ENCODE data around the gene KIF3B.
"Not testable (repeated sequence)": the region's sequence is repeated elsewhere in the genome, so short reads cannot be mapped to it uniquely, and the experiment has no call there.

The KIF3B gene

GRCh38 chr20:32348207-32348606, 70.8 kb downstream of the KIF3B start:
- no peak for TF ChIP-seq CTCF (IDR thresholded peaks at IDR 0.05; ENCODE audit: low read depth, low read length, missing control alignments)
- H3K4me3 ChIP-seq (replicated peaks; ENCODE audit: low read depth, low read length): no peak overlapping the region
- no peak for DNase-seq (ENCODE audit: extremely low read depth, low read depth)

GRCh38 chr20:32350421-32350820, 73.0 kb downstream of the KIF3B start:
- H3K4me3 ChIP-seq (replicated peaks; ENCODE audit: low read depth, low read length): no peak overlapping the region
- no peak for DNase-seq (ENCODE audit: extremely low read depth, low read depth)
- TF ChIP-seq CTCF (IDR thresholded peaks at IDR 0.05; ENCODE audit: low read depth, low read length, missing control alignments): no peak

- DNase-seq (ENCODE audit: extremely low read depth, low read depth): no peak
- no peak for TF ChIP-seq CTCF (IDR thresholded peaks at IDR 0.05; ENCODE audit: low read depth, low read length, missing control alignments)
- H3K4me3 ChIP-seq (replicated peaks; ENCODE audit: low read depth, low read length): no peak overlapping the region
These were observed 74.8 kb downstream of the KIF3B start for GRCh38 chr20:32352121-32352720.

GRCh38 chr20:32353848-32354496, 76.5 kb downstream of the KIF3B start:
- no peak for DNase-seq (ENCODE audit: extremely low read depth, low read depth)
- no peak for TF ChIP-seq CTCF (IDR thresholded peaks at IDR 0.05; ENCODE audit: low read depth, low read length, missing control alignments)
- no peak overlapping the region for H3K4me3 ChIP-seq (replicated peaks; ENCODE audit: low read depth, low read length)

- no peak for TF ChIP-seq CTCF (IDR thresholded peaks at IDR 0.05; ENCODE audit: low read depth, low read length, missing control alignments)
- no peak for DNase-seq (ENCODE audit: extremely low read depth, low read depth)
- no peak overlapping the region for H3K4me3 ChIP-seq (replicated peaks; ENCODE audit: low read depth, low read length)
These were observed 77.4 kb downstream of the KIF3B start for GRCh38 chr20:32354592-32355416.

- no peak for DNase-seq (ENCODE audit: extremely low read depth, low read depth)
- no peak overlapping the region for H3K4me3 ChIP-seq (replicated peaks; ENCODE audit: low read depth, low read length)
- no peak for TF ChIP-seq CTCF (IDR thresholded peaks at IDR 0.05; ENCODE audit: low read depth, low read length, missing control alignments)
These were observed 78.0 kb downstream of the KIF3B start for GRCh38 chr20:32355417-32355841.

GRCh38 chr20:32355907-32356621, 78.6 kb downstream of the KIF3B start:
- not testable (repeated sequence) for H3K4me3 ChIP-seq (replicated peaks; ENCODE audit: low read depth, low read length); DNase-seq (ENCODE audit: extremely low read depth, low read depth)
